ENCODE data around the gene RBM5.

Gene RBM5

GRCh38 chr3:50133283-50133615 lies 44.5 kb downstream of the RBM5 start:
- H3K4me3 ChIP-seq (ENCODE audit: low read depth, low read length): no peak overlapping the region
- no peak for TF ChIP-seq CTCF (IDR thresholded peaks at IDR 0.05; ENCODE audit: low read depth, low read length)

GRCh38 chr3:50134367-50134766 lies 45.6 kb downstream of the RBM5 start:
- no peak for TF ChIP-seq CTCF (IDR thresholded peaks at IDR 0.05; ENCODE audit: low read depth, low read length)
- H3K4me3 ChIP-seq (ENCODE audit: low read depth, low read length): no peak overlapping the region

- no peak for TF ChIP-seq CTCF (IDR thresholded peaks at IDR 0.05; ENCODE audit: low read depth, low read length)
- no peak overlapping the region for H3K4me3 ChIP-seq (ENCODE audit: low read depth, low read length)
These were observed 47.2 kb downstream of the RBM5 start for GRCh38 chr3:50135964-50136363.

- no peak overlapping the region for H3K4me3 ChIP-seq (ENCODE audit: low read depth, low read length)
- TF ChIP-seq CTCF (IDR thresholded peaks at IDR 0.05; ENCODE audit: low read depth, low read length): no peak
These were observed 48.1 kb downstream of the RBM5 start for GRCh38 chr3:50136714-50137405.

GRCh38 chr3:50137531-50137930 lies 48.8 kb downstream of the RBM5 start:
- H3K4me3 ChIP-seq (ENCODE audit: low read depth, low read length): no peak overlapping the region
- TF ChIP-seq CTCF (IDR thresholded peaks at IDR 0.05; ENCODE audit: low read depth, low read length): no peak

- H3K4me3 ChIP-seq (ENCODE audit: low read depth, low read length): no peak overlapping the region
- TF ChIP-seq CTCF (IDR thresholded peaks at IDR 0.05; ENCODE audit: low read depth, low read length): no peak
These were observed 49.8 kb downstream of the RBM5 start for GRCh38 chr3:50138266-50139200.

- H3K4me3 ChIP-seq (ENCODE audit: low read depth, low read length): no peak overlapping the region
- TF ChIP-seq CTCF (IDR thresholded peaks at IDR 0.05; ENCODE audit: low read depth, low read length): no peak
These were observed 50.6 kb downstream of the RBM5 start for GRCh38 chr3:50139308-50139707.

Data from WI38 (cell line).